ENCODE measurements around the gene PRR33.

Gene PRR33

DNA sequence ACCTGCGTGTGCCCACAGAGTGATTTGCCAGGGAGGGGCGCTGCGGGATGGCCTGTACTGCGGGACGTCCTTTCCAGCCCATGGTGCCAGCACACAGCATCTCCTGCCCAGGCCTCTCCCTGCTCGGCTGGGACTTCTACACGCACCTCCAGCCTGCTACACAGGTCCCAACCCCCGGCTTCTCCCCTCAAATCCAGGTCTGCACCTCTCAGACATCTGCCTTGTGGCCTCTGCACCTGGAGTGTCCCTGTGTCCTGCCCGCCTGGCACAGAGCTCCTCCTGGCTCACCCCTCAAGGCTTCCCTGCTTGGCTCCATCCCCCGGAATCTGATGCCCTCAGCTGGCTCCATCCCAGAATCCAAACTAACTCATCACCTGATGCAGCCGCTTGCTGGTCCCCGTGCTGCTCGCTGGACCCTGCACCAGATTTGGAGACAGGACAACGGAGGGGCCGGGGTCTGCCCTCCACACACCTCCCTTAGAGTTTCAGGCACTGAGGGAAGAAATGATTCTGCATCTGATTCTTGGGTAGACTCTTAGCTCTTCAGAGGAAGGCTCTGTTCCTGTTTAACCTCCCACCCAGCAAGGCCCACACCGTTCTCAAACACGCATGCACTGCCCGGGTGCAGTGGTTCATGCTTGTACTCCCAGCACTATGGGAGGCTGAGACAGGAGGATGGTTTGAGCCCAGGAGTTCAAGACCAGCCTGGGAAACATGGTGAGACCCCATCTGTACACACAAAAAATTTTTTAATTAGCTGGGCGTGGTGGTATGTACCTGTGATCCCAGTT, 42.9 kb downstream of the PRR33 start:
- Histone ChIP-seq H3K36me3 (ENCODE audit: control insufficient read depth, insufficient read depth, low read length) (no peaks in the 10 kb centered on the region), H3K9me3 (ENCODE audit: control insufficient read depth, insufficient read depth, low read length) (no peaks in the 10 kb centered on the region), H3K4me3 (ENCODE audit: low read depth, low read length) (no peak overlapping the region), H3K4me1 (ENCODE audit: control insufficient read depth, insufficient read depth, low read length) (no peaks in the 10 kb centered on the region), H3K9ac (ENCODE audit: low read depth, low read length) (no peak overlapping the region), H3K27me3 (ENCODE audit: control insufficient read depth, insufficient read depth, low read length) (no peaks in the 10 kb centered on the region)

DNA sequence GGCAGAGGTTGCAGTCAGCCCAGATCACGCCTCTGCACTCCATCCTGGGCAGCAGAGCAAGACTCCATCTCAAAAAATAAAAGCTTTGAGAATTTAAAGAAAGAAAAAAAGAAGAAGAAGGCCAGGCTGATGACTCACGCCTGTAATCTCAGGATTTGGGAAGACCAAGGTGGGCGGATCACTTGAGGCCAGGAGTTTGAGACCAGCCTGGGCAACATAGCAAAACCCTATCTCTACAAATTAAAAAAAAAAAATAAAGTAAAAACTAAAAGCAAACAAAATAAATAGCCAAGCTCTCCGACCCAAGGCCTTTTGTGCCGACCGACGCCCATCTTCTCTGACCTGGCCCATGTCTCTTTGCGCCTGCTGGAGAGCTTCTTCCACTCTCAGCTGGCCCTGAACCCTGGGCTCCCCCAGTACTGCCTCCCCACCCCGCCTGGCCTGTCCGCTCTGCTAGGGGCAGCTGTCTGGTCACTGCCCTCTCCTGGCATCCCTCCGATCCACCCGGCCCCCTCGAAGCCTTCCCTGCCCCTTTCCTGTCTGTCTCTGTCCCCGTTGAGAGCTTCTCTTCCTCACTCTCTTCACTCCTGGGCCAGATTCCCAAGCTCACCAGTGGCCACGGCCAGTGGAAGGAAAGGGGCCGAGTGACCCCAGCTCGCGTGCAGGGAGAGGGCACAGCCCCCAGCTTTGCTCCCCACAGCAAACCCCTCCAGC, 43.6 kb downstream of the PRR33 start:
- H3K27me3 ChIP-seq (ENCODE audit: control insufficient read depth, insufficient read depth, low read length) = no peaks in the 10 kb centered on the region
- no peak overlapping the region for H3K4me3 ChIP-seq (ENCODE audit: low read depth, low read length)
- no peaks in the 10 kb centered on the region for H3K9me3 ChIP-seq (ENCODE audit: control insufficient read depth, insufficient read depth, low read length)
- no peaks in the 10 kb centered on the region for H3K36me3 ChIP-seq (ENCODE audit: control insufficient read depth, insufficient read depth, low read length)
- no peak overlapping the region for H3K9ac ChIP-seq (ENCODE audit: low read depth, low read length)
- no peaks in the 10 kb centered on the region for H3K4me1 ChIP-seq (ENCODE audit: control insufficient read depth, insufficient read depth, low read length)

DNA sequence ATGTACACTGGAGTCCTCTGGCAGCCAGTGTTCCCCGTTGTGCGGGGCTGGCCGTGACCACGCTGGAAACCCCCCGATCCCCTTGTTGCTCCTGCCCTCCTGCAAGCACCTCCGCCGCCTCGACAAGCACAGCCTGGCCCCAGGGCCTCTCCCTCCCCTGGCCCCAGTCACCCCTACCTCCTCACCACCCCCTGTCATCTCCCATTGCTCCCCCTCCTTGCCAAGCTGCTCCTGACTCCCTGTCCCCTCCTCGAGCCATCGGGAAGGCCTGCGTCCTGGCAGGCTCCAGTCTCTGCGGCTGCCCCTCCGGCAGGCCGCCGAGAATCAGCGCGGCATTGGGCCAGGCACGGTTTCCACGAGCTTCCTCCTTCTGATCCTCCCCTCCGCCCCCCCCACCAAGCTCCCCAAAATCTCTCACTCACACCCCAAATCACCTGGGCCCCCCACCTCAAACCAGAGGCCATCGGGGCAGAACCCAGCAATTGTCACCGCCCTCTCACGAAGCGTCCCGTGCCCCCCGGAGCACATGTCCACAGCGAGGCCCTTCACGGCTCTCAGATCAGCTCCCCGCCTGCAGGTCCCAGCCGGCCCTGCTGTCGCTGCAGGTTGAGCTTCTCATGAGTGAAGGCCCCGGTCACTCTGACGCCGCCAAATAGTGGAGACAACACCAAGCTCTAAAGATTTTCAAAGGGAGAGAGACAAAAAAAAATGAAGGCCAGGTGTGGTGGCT, 44.5 kb downstream of the PRR33 start:
- Histone ChIP-seq H3K36me3 (ENCODE audit: control insufficient read depth, insufficient read depth, low read length) (no peaks in the 10 kb centered on the region), H3K4me1 (ENCODE audit: control insufficient read depth, insufficient read depth, low read length) (no peaks in the 10 kb centered on the region), H3K27me3 (ENCODE audit: control insufficient read depth, insufficient read depth, low read length) (no peaks in the 10 kb centered on the region), H3K9me3 (ENCODE audit: control insufficient read depth, insufficient read depth, low read length) (no peaks in the 10 kb centered on the region), H3K9ac (ENCODE audit: low read depth, low read length) (no peak overlapping the region), H3K4me3 (ENCODE audit: low read depth, low read length) (no peak overlapping the region)

DNA sequence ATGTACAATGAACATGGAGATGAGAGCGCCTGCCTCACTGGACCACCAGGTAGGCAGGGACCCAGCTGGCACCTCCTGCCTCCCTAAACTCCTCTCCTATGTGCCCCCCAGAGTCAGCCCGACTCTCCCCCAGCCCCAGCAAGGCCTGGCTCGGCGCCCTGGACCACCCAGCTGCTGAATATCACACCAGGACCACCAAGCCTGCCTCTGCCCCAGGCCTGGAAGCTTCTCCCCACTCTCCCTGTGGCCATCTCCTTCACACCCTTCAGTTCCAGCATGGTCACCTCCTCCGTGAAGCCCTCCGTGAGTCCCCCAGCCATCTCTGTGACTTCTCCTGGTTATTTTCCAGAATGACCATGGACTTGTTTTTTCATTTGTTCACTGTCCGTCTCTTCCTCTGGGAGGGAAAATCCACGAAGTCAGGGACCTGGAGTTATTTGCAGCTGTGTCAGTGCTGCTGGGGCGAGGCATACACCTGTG, 45.2 kb downstream of the PRR33 start:
- no peaks in the 10 kb centered on the region for H3K4me1 ChIP-seq (ENCODE audit: control insufficient read depth, insufficient read depth, low read length)
- no peak overlapping the region for H3K4me3 ChIP-seq (ENCODE audit: low read depth, low read length)
- H3K9me3 ChIP-seq (ENCODE audit: control insufficient read depth, insufficient read depth, low read length) = no peaks in the 10 kb centered on the region
- no peaks in the 10 kb centered on the region for H3K27me3 ChIP-seq (ENCODE audit: control insufficient read depth, insufficient read depth, low read length)
- no peak overlapping the region for H3K9ac ChIP-seq (ENCODE audit: low read depth, low read length)
- H3K36me3 ChIP-seq (ENCODE audit: control insufficient read depth, insufficient read depth, low read length) = no peaks in the 10 kb centered on the region

DNA sequence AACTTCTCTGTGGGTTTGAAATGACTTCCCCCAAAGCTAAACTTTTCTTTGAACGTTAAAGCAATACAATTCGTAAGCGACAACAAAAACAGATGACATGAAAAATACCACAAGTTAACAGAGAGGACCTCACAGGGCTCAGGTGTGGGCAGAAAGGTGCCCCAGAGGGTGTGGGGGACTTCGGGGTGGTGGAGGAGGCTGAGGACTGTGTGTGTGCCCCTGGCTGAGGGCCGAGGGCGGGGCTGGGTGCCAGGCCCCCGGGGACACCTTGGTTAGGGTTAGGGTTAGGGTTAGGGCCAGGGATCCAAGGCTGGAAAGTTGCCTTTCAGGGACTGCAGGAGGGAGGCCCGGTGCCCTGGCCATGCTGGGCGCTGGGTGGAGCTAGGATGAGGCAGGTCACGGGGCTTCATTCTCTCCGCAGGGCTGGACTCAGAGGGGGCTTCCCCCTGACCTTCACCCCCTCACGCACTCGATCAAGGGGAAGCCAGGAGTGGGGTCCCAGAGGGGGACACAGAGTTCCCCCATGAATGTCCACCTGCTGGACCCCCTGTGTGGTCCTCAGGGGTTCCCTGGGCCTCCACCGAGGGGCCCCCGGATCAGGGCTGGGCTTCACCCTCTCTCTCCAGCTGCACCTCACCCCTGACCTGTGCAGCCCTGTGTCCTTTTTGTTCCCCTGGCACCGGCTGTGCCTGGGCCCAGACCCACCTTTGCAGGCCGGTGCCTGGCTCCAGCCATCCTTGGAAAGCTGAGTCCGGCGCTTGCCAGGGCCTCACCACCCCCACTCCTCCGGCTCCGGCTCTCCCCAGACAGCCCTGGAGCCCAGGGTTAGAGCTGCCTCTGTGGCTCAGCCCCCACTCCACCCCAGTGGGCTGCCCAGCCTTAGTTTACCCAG, 45.9 kb downstream of the PRR33 start:
- Histone ChIP-seq H3K4me3 (ENCODE audit: low read depth, low read length) (no peak overlapping the region), H3K9me3 (ENCODE audit: control insufficient read depth, insufficient read depth, low read length) (no peaks in the 10 kb centered on the region), H3K9ac (ENCODE audit: low read depth, low read length) (no peak overlapping the region), H3K27me3 (ENCODE audit: control insufficient read depth, insufficient read depth, low read length) (no peaks in the 10 kb centered on the region), H3K36me3 (ENCODE audit: control insufficient read depth, insufficient read depth, low read length) (no peaks in the 10 kb centered on the region), H3K4me1 (ENCODE audit: control insufficient read depth, insufficient read depth, low read length) (no peaks in the 10 kb centered on the region)

DNA sequence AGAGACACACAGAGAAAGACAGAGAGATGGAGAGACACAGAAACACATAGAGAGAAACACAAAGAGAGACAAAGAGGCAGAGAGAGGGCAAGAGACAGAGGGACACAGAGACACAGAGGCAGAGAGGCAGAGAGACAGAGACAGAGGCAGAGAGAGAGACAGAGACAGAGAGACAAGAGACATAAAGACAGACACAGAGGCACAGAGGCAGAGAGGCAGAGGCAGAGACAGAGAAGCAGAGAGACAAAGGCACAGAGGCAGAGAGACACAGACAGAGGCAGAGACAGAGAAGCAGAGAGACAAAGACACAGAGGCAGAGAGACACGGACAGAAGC, 46.6 kb downstream of the PRR33 start:
- H3K36me3 ChIP-seq (ENCODE audit: control insufficient read depth, insufficient read depth, low read length) = no peaks in the 10 kb centered on the region
- no peak overlapping the region for H3K9ac ChIP-seq (ENCODE audit: low read depth, low read length)
- no peaks in the 10 kb centered on the region for H3K9me3 ChIP-seq (ENCODE audit: control insufficient read depth, insufficient read depth, low read length)
- no peaks in the 10 kb centered on the region for H3K27me3 ChIP-seq (ENCODE audit: control insufficient read depth, insufficient read depth, low read length)
- H3K4me1 ChIP-seq (ENCODE audit: control insufficient read depth, insufficient read depth, low read length) = no peaks in the 10 kb centered on the region
- no peak overlapping the region for H3K4me3 ChIP-seq (ENCODE audit: low read depth, low read length)

DNA sequence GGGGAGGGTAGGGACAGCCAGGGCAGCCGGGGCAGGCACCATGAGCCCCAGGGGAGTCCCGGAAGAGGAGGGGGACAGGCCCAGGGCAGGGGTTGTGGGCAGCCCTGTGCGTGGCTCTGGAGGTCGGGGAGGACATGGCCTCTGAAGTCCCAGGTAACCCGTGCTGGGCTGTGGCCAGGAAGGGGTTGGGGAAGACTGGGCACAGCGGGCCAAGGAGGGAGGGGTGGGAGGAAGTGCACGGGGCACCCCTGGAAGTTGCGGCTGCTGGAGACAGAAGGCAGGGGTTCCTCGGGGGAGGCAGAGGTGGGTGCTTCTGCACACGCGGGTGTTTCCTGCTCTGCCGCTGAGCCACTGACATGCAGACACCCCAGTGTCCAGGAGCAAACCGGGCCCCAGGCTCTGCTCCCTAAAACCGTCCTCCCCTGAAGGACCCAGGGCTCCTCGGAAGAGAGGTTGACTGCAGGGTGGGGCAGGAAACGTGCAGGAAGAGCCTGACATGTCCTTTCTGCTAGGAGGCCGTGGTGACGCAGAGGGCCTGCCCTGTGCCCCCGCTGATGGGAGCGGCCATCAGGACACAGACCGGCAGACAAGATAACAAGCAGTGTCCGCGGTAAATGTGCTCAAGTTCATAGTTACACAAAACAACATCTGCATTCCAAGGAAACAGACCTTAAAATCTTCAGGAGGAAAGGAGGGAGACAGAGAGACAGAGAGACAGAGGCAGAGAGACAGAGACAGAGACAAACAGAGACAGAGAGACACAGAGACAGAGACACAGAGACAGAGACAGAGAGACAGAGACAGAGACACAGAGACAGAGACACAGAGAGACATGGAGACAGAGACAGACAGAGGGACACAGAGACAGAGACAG, 47.2 kb downstream of the PRR33 start:
- no peaks in the 10 kb centered on the region for H3K9me3 ChIP-seq (ENCODE audit: control insufficient read depth, insufficient read depth, low read length)
- H3K4me1 ChIP-seq (ENCODE audit: control insufficient read depth, insufficient read depth, low read length) = no peaks in the 10 kb centered on the region
- no peaks in the 10 kb centered on the region for H3K36me3 ChIP-seq (ENCODE audit: control insufficient read depth, insufficient read depth, low read length)
- no peak overlapping the region for H3K4me3 ChIP-seq (ENCODE audit: low read depth, low read length)
- no peaks in the 10 kb centered on the region for H3K27me3 ChIP-seq (ENCODE audit: control insufficient read depth, insufficient read depth, low read length)
- no peak overlapping the region for H3K9ac ChIP-seq (ENCODE audit: low read depth, low read length)

DNA sequence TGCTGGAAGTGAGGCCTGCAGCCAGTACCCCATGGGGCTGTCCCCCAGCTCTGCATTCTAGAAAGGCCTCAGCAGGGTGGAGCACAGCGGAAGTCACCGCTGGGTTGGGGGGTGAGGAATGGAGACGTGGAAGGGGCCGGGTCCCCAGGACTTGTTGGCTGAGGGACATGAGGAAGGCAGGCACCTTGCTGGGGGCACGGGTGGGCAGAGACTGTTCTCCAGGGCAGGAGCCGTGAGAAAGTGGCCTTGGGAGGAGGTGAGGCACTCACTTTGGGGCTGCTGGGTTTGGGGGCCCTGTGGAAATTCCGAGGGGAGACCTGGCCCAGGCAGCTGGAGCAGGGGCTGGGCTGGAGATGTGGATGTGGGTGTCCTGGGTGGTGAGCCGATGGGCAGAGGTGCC, 47.9 kb downstream of the PRR33 start:
- Histone ChIP-seq H3K4me3 (ENCODE audit: low read depth, low read length) (no peak overlapping the region), H3K9ac (ENCODE audit: low read depth, low read length) (no peak overlapping the region), H3K9me3 (ENCODE audit: control insufficient read depth, insufficient read depth, low read length) (no peaks in the 10 kb centered on the region), H3K36me3 (ENCODE audit: control insufficient read depth, insufficient read depth, low read length) (no peaks in the 10 kb centered on the region), H3K27me3 (ENCODE audit: control insufficient read depth, insufficient read depth, low read length) (no peaks in the 10 kb centered on the region), H3K4me1 (ENCODE audit: control insufficient read depth, insufficient read depth, low read length) (no peaks in the 10 kb centered on the region)

DNA sequence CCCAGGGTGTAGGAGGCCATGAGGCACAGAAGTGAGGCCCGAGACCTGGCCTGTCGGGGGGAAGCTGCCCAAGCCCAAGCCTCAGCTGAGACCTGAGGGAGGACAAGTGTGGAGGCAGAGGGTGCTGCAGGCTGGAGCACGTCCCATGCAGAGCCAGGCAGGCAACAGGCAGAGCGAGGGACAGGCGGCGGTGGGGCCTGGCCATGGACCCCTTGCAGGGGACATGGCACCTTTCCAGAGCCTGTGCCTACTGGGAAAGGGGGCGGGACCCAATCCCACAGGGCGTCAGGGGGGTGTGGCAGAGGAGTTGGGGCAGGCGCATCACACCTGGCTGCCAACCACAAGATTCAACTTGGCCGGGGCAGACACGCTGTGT, 48.6 kb downstream of the PRR33 start:
- Histone ChIP-seq H3K9me3 (ENCODE audit: control insufficient read depth, insufficient read depth, low read length) (no peaks in the 10 kb centered on the region), H3K27me3 (ENCODE audit: control insufficient read depth, insufficient read depth, low read length) (no peaks in the 10 kb centered on the region), H3K4me1 (ENCODE audit: control insufficient read depth, insufficient read depth, low read length) (no peaks in the 10 kb centered on the region), H3K4me3 (ENCODE audit: low read depth, low read length) (no peak overlapping the region), H3K36me3 (ENCODE audit: control insufficient read depth, insufficient read depth, low read length) (no peaks in the 10 kb centered on the region), H3K9ac (ENCODE audit: low read depth, low read length) (no peak overlapping the region)

DNA sequence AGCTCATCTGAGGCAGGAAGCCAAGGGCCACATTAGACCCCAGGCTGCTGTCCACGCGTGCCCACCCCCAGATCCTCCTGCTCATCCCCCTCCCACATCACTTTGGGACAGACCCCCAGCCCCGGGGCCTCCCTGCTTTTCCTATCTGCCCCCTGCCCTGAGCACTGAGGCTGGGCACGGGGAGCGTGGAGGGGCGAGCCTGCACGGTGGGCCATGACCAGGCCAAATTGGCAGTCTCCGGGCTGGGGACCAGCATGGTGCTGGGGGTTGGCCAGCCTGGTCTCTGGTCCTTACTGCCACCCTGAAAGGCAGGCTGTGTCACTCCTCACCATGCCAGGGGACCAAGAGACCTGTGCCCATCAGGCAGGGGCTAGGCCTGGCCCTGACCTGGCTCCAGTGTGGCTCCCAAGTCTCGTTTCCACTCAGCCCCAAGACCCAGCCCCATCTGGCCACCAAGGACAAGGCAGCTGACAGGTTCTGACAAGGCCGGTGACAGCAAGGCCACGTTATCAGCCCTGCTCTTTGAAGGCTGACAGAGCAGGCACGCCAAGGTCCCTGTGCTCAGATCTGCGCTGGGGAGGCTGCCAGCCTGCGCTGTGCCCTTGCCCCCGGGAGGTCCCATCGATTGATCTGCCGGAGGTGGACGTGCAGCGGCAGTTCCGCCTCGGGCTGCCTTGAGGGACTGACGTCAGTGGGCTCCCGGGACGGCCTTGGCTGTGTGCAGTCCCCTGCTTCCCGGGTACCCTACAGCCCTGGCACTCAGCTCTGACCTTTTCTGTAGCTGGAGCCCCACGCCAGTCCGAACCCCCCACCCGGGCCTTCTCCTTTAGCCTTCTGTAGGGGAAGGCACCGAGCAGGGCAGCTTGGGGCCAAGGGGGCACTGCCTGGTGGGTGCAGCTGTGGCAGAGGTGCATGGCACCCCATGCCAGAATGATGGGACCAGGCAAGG, 49.3 kb downstream of the PRR33 start:
- Histone ChIP-seq H3K36me3 (ENCODE audit: control insufficient read depth, insufficient read depth, low read length) (no peaks in the 10 kb centered on the region), H3K27me3 (ENCODE audit: control insufficient read depth, insufficient read depth, low read length) (no peaks in the 10 kb centered on the region), H3K9me3 (ENCODE audit: control insufficient read depth, insufficient read depth, low read length) (no peaks in the 10 kb centered on the region), H3K4me1 (ENCODE audit: control insufficient read depth, insufficient read depth, low read length) (no peaks in the 10 kb centered on the region), H3K4me3 (ENCODE audit: low read depth, low read length) (no peak overlapping the region), H3K9ac (ENCODE audit: low read depth, low read length) (no peak overlapping the region)

Data from iPS-15b (cell line).